Liver (tissue), 9 donors: ENCODE data around the gene SETD1B. TPM values are rescaled to one million over a fixed set of nuclear protein-coding genes. Genes with fewer than 3 reads are reported as not detected.

ENCODE experiments used
- DNase-seq: peaks from one replicate; pipeline ENCODE4 v3.0.0-alpha.2; 2017; ENCODE audit warnings: low spot score
- H3K27ac ChIP-seq, 2 donors: one replicate each; pipeline ENCODE4 v1.7.0; 2013; ENCODE audit warnings: inconsistent platforms in 2 of 2, low read length in 2 of 2, control low read depth in 1 of 2, low read depth in 1 of 2, mild to moderate bottlenecking in 1 of 2
- H3K27me3 ChIP-seq, 4 donors: one replicate each; pipeline versions ENCODE4 v1.6.1 to v1.7.0; 2013; ENCODE audit warnings: low read length in 3 of 4, inconsistent platforms in 1 of 4, mild to moderate bottlenecking in 1 of 4, moderate library complexity in 1 of 4; ENCODE audit not compliant: control insufficient read depth in 4 of 4, insufficient read depth in 4 of 4
- H3K36me3 ChIP-seq, 4 donors: one replicate each; pipeline versions ENCODE4 v1.6.1 to v1.7.0; 2013; ENCODE audit warnings: low read length in 3 of 4, mild to moderate bottlenecking in 3 of 4, low read depth in 1 of 4, moderate library complexity in 1 of 4; ENCODE audit not compliant: control insufficient read depth in 4 of 4, insufficient read depth in 3 of 4
- H3K4me1 ChIP-seq, 4 donors: one replicate each; pipeline versions ENCODE4 v1.6.1 to v1.7.0; 2013; ENCODE audit warnings: low read length in 3 of 4, mild to moderate bottlenecking in 3 of 4, moderate library complexity in 1 of 4; ENCODE audit not compliant: control insufficient read depth in 4 of 4, insufficient read depth in 4 of 4
- H3K4me3 ChIP-seq, 3 donors: one replicate each; pipeline versions ENCODE4 v1.6.1 to v1.7.0; 2013; ENCODE audit warnings: low read length in 3 of 3, control low read depth in 1 of 3, low read depth in 1 of 3, mild to moderate bottlenecking in 1 of 3
- H3K9ac ChIP-seq, 2 donors: one replicate each; pipeline ENCODE4 v1.7.0; 2013; ENCODE audit warnings: low read length in 2 of 2, mild to moderate bottlenecking in 2 of 2, moderate library complexity in 2 of 2, control low read depth in 1 of 2, low read depth in 1 of 2
- H3K9me3 ChIP-seq, 4 donors: one replicate each; pipeline versions ENCODE4 v1.6.1 to v1.7.0; 2013; ENCODE audit warnings: low read length in 3 of 4; ENCODE audit not compliant: control insufficient read depth in 4 of 4
- EGR1 ChIP-seq, 2 donors: IDR thresholded peaks; 2 replicates each; pipeline ENCODE4 v1.6.1; 2016 to 2018; ENCODE audit warnings: antibody characterized with exemption in 2 of 2, low read depth in 2 of 2
- FOXA2 ChIP-seq: IDR thresholded peaks from 2 replicates; pipeline ENCODE4 v1.6.1; 2016; ENCODE audit warnings: antibody characterized with exemption
- GABPA ChIP-seq, 2 donors: IDR thresholded peaks in 1 of 2; conservative IDR thresholded peaks in 1 of 2; 2 replicates each; pipeline ENCODE4 v1.6.1; 2016; ENCODE audit warnings: antibody characterized with exemption in 2 of 2, mild to moderate bottlenecking in 1 of 2, moderate library complexity in 1 of 2
- HNF4A ChIP-seq, 2 donors: conservative IDR thresholded peaks; 2 replicates each; pipeline ENCODE4 v1.6.1; 2016; ENCODE audit warnings: antibody characterized with exemption in 2 of 2, mild to moderate bottlenecking in 2 of 2
- HNF4G ChIP-seq: IDR thresholded peaks from 2 replicates; pipeline ENCODE4 v1.6.1; 2016; ENCODE audit warnings: antibody characterized with exemption
- JUND ChIP-seq, 2 donors: IDR thresholded peaks; 2 replicates each; pipeline ENCODE4 v1.6.1; 2016; ENCODE audit warnings: antibody characterized with exemption in 2 of 2
- NR2F2 ChIP-seq: IDR thresholded peaks from 2 replicates; pipeline ENCODE4 v1.6.1; 2016; ENCODE audit warnings: antibody characterized with exemption
- RAD21 ChIP-seq, 2 donors: IDR thresholded peaks; 2 replicates each; pipeline ENCODE4 v1.6.1; 2016; ENCODE audit warnings: antibody characterized with exemption in 2 of 2, mild to moderate bottlenecking in 2 of 2
- RXRA ChIP-seq, 2 donors: IDR thresholded peaks; 2 replicates each; pipeline ENCODE4 v1.6.1; 2017 to 2018; ENCODE audit warnings: antibody characterized with exemption in 2 of 2, mild to moderate bottlenecking in 1 of 2
- SP1 ChIP-seq: IDR thresholded peaks from 2 replicates; pipeline ENCODE4 v1.6.1; 2018; ENCODE audit warnings: antibody characterized with exemption, mild to moderate bottlenecking
- TAF1 ChIP-seq: conservative IDR thresholded peaks from 2 replicates; pipeline ENCODE4 v1.6.1; 2016; ENCODE audit warnings: antibody characterized with exemption, mild to moderate bottlenecking
- YY1 ChIP-seq: IDR thresholded peaks from 2 replicates; pipeline ENCODE4 v1.6.1; 2016; ENCODE audit warnings: antibody characterized with exemption, mild to moderate bottlenecking
- WGBS: extraction: QIAGEN DNeasy Blood & Tissue Kit; methylation state at CpG from one replicate; pipeline ENCODE4 v1.1.7; 2013; 5-methylcytosine and 5-hydroxymethylcytosine counted together
- polyA plus RNA-seq, 2 donors: library from polyadenylated mRNA; stranded (reverse) in 1 of 2; unstranded in 1 of 2; fragments of 200-250 nt in 1 of 2; fragments of >200 nt in 1 of 2; fragmentation: Nextera tagmentation in 1 of 2; extraction: Ambion mirVana in 1 of 2; gene quantifications; one replicate each; pipeline versions ENCODE4 v1.2.1 to v1.2.3, GENCODE V29; 2013 to 2015
- total RNA-seq, 2 donors: library from RNA; depleted of rRNA; stranded (reverse); fragments of >200 nt; gene quantifications; one replicate each; pipeline ENCODE4 v1.2.3, GENCODE V29; 2014
- TF ChIP-seq, protein P1 (sequence below): IDR thresholded peaks from 2 replicates; pipeline ENCODE4 v1.6.1; 2016; ENCODE audit warnings: antibody characterized with exemption
- TF ChIP-seq, protein P2 (sequence below): fragments of 150-350 bp; IDR thresholded peaks from 2 replicates; pipeline ENCODE4 v1.5.1; 2017; ENCODE audit warnings: improper control_type of control experiment, low read depth, low read length; ENCODE audit not compliant: missing input control
- TF ChIP-seq, protein P3 (sequence below): IDR thresholded peaks from 2 replicates; pipeline ENCODE4 v1.6.1; 2016; ENCODE audit warnings: antibody characterized with exemption, mild to moderate bottlenecking
- donor health status: healthy.
- donor health status: healthy.
- donor health status: healthy.
- donor health status: healthy.
- donor health status: healthy.

The SETD1B gene
- total and polyA plus RNA-seq, 4 donors = 1.8 to 7.9 (median 5.0) TPM

DNA sequence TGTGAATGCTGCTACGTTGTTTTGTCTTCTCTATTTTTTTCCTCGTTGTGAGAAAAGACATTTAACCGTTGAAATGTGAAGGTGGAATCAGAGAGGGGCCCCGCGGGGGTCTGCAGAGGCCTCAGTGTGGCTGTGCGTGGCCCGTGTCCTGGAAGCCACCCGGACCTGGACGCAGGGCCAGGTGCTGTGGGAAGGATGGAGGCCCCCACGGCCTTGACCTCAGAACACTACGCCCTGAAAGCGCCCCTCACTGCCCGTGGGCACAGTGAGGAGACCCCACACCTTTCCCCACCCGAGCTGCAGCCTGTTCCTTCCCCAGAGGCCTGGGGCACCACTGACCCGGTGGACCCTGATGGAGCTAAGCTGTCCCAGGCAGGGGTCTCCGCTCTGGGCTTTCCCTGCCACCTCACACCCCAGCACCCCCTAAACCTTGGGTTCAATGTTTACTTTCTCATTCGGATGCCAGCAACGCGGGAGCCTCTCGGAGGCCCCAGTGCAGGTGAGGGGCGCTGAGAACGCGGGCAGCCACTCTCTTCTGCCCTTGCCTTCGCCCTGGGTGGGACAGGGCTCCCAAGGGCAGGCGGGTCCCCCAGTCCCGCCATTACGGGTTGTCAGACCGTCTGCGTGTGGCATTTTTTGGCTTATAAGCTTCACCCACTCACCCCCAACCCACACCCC is 26.9 kb downstream of the SETD1B start:
- H3K4me3 ChIP-seq = no peak overlapping the region
- no peaks in the 10 kb centered on the region for H3K4me1 ChIP-seq
- no peaks in the 10 kb centered on the region for H3K27me3 ChIP-seq
- TF ChIP-seq HNF4A (conservative IDR thresholded peaks at IDR 0.05) = no peak
- no peak for TF ChIP-seq EGR1 (IDR thresholded peaks at IDR 0.05; ENCODE audit: low read depth in 2 of 2)
- TF ChIP-seq TAF1 = no peak
- no peak for TF ChIP-seq YY1
- H3K36me3 ChIP-seq = peaks cover 19 to 62% (median 28%) of the 10 kb centered on the region in 4 donors
- 91% methylated on average over 29 of the region's 29 CpGs for WGBS
- no peak overlapping the region for H3K9ac ChIP-seq
- no peaks in the 10 kb centered on the region for H3K9me3 ChIP-seq
- no peak overlapping the region for H3K27ac ChIP-seq
- DNase-seq = no peak

DNA sequence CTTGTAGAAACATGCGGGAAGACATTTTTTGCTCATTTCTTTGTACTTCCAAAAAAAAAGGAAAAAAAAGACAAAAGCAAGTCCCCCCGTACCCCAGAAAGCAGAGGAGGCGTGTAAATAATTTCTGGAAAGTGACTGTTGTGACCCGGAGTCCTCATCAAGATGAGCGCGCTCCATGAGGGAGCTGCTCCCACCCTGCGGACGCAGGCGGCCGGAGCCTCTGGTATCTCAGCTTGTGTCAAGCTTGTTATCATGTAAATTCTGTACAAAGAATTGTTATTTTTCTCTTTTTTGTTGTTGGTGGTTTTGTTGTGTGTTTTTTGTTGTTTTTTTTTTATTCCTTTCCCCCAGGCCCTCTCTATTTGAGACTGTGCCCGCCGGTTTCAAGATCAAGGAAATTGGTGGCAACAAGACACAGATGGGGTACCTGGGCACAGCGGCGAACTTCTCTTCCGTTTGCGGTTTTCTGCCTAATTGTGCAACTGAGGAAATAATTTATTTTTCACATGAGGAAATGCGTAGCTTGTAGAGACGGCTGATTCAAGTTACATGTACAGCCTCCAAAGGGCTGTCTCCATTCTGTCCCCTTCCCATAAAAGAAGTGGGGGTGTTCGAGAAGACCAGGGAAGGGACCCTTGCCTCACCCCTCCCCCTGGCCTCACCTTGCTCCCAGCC is 27.9 kb downstream of the SETD1B start:
- Histone ChIP-seq H3K27ac (no peak overlapping the region), H3K36me3 (peaks cover 19 to 56% (median 28%) of the 10 kb centered on the region in 4 donors), H3K4me1 (no peaks in the 10 kb centered on the region), H3K4me3 (no peak overlapping the region), H3K27me3 (no peaks in the 10 kb centered on the region), H3K9me3 (no peaks in the 10 kb centered on the region), H3K9ac (no peak overlapping the region)
- WGBS = 94% methylated on average over 19 of the region's 19 CpGs
- TF ChIP-seq, protein P1, sequence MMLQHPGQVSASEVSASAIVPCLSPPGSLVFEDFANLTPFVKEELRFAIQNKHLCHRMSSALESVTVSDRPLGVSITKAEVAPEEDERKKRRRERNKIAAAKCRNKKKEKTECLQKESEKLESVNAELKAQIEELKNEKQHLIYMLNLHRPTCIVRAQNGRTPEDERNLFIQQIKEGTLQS = no peak
- no peak for TF ChIP-seq NR2F2
- TF ChIP-seq, protein P2, sequence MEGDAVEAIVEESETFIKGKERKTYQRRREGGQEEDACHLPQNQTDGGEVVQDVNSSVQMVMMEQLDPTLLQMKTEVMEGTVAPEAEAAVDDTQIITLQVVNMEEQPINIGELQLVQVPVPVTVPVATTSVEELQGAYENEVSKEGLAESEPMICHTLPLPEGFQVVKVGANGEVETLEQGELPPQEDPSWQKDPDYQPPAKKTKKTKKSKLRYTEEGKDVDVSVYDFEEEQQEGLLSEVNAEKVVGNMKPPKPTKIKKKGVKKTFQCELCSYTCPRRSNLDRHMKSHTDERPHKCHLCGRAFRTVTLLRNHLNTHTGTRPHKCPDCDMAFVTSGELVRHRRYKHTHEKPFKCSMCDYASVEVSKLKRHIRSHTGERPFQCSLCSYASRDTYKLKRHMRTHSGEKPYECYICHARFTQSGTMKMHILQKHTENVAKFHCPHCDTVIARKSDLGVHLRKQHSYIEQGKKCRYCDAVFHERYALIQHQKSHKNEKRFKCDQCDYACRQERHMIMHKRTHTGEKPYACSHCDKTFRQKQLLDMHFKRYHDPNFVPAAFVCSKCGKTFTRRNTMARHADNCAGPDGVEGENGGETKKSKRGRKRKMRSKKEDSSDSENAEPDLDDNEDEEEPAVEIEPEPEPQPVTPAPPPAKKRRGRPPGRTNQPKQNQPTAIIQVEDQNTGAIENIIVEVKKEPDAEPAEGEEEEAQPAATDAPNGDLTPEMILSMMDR = no peak
- TF ChIP-seq FOXA2 = no peak
- TF ChIP-seq YY1 = no peak
- no peak for DNase-seq

DNA sequence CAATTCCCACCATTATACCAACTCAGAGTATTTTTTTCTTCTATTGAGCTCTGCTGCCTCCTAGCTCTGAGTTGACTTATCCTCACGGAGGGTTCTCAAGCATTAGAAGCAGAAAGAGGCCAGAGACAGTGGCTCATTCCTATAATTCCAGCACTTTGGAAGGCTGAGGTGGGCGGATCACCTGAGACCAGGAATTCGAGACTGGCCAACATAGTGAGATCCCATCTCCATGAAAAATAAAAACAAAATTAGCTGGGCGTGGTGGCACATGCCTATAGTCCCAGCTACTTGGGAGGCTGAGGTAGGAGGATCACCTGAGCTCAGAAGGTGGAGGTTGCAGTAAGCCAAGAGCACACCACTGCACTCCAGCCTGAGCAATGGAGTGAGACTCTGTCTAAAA is 33.9 kb downstream of the SETD1B start:
- Histone ChIP-seq H3K27me3 (no peaks in the 10 kb centered on the region), H3K4me1 (no peaks in the 10 kb centered on the region), H3K9me3 (no peaks in the 10 kb centered on the region), H3K36me3 (peaks cover 11 to 26% (median 18%) of the 10 kb centered on the region in 4 donors), H3K4me3 (no peak overlapping the region), H3K27ac (no peak overlapping the region), H3K9ac (no peak overlapping the region)
- no peak for DNase-seq
- 75% methylated on average over 4 of the region's 4 CpGs for WGBS
- TF ChIP-seq RXRA (IDR thresholded peaks at IDR 0.05) = no peak
- no peak for TF ChIP-seq RAD21 (IDR thresholded peaks at IDR 0.05)
- TF ChIP-seq GABPA (IDR thresholded peaks at IDR 0.05 in 1 of 2, conservative IDR thresholded peaks at IDR 0.05 in 1 of 2) = no peak
- no peak for TF ChIP-seq HNF4G
- TF ChIP-seq FOXA2 = no peak
- no peak for TF ChIP-seq TAF1
- no peak for TF ChIP-seq SP1
- no peak for TF ChIP-seq JUND (IDR thresholded peaks at IDR 0.05)
- no peak for TF ChIP-seq NR2F2
- TF ChIP-seq EGR1 (IDR thresholded peaks at IDR 0.05; ENCODE audit: low read depth in 2 of 2) = no peak
- TF ChIP-seq, protein P2 = no peak
- TF ChIP-seq, protein P3, sequence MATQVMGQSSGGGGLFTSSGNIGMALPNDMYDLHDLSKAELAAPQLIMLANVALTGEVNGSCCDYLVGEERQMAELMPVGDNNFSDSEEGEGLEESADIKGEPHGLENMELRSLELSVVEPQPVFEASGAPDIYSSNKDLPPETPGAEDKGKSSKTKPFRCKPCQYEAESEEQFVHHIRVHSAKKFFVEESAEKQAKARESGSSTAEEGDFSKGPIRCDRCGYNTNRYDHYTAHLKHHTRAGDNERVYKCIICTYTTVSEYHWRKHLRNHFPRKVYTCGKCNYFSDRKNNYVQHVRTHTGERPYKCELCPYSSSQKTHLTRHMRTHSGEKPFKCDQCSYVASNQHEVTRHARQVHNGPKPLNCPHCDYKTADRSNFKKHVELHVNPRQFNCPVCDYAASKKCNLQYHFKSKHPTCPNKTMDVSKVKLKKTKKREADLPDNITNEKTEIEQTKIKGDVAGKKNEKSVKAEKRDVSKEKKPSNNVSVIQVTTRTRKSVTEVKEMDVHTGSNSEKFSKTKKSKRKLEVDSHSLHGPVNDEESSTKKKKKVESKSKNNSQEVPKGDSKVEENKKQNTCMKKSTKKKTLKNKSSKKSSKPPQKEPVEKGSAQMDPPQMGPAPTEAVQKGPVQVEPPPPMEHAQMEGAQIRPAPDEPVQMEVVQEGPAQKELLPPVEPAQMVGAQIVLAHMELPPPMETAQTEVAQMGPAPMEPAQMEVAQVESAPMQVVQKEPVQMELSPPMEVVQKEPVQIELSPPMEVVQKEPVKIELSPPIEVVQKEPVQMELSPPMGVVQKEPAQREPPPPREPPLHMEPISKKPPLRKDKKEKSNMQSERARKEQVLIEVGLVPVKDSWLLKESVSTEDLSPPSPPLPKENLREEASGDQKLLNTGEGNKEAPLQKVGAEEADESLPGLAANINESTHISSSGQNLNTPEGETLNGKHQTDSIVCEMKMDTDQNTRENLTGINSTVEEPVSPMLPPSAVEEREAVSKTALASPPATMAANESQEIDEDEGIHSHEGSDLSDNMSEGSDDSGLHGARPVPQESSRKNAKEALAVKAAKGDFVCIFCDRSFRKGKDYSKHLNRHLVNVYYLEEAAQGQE = no peak
- TF ChIP-seq, protein P1 = no peak
